Measurements from ENCODE around the gene MAP1LC3B.

DNA sequence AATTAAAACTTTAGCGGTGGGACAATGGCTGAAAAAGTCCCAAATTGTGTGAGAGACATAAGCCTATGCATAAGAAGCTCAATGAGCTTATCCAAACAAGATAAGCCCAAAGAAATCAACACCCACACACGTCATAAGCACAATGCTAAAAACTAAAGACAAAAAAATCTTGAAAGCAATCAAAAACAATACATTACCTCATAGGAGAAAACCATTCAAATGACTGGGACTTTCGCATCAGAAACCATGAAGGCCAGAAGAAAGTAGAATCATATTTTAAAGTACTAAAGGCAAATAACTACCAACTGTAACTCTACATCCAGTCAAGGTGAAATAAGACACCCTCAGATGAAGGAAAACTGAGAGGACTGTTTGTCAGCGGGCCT, 50.4 kb downstream of the MAP1LC3B start:
- TF ChIP-seq, protein P1, sequence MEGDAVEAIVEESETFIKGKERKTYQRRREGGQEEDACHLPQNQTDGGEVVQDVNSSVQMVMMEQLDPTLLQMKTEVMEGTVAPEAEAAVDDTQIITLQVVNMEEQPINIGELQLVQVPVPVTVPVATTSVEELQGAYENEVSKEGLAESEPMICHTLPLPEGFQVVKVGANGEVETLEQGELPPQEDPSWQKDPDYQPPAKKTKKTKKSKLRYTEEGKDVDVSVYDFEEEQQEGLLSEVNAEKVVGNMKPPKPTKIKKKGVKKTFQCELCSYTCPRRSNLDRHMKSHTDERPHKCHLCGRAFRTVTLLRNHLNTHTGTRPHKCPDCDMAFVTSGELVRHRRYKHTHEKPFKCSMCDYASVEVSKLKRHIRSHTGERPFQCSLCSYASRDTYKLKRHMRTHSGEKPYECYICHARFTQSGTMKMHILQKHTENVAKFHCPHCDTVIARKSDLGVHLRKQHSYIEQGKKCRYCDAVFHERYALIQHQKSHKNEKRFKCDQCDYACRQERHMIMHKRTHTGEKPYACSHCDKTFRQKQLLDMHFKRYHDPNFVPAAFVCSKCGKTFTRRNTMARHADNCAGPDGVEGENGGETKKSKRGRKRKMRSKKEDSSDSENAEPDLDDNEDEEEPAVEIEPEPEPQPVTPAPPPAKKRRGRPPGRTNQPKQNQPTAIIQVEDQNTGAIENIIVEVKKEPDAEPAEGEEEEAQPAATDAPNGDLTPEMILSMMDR (IDR thresholded peaks at IDR 0.05; ENCODE audit: poor library complexity) = no peak
- no peak for TF ChIP-seq EZH2 (IDR thresholded peaks at IDR 0.05; ENCODE audit: borderline replicate concordance)
